ENCODE data around the gene TMEM80. TPM values are rescaled to one million over a fixed set of nuclear protein-coding genes. Genes with fewer than 3 reads are reported as not detected.

The TMEM80 gene
- total and polyA plus RNA-seq, 2 of the 4 experiments (the other 2 are of a cell fraction), result 5.6 to 21.7 TPM

DNA sequence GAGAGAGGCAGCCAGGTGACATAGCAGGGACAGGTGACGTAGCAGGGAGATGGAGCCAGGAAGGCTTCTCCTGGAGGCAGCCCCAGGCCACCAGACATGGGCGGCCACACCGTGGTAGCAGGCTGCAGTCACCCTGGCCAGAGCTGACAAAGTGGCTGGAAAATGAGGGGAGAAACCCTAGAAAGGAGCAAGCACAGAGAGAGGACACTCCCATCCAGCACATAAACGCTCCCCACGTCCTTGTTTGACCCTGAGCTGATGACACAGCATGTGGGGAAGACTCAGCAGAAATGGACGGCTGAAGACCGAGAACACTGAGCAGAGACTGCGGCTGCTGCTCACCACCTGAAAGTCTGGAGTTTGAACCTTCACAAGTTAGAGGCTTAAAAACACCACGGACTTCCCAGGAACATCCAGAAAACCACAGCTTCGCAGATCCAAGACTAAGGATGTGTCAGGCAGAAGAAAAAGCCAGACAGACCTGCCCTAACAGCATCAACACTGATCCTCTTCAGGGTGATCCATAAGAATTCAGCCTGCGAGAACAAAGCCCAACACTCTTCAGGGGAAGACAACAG, 29.8 kb upstream of the TMEM80 start:
- Histone ChIP-seq H4K8ac (ENCODE audit: low read depth in 2 of 2, low read length in 2 of 2) (0 out of 4 replicates have a peak overlapping the region, but pooled peaks of 1 of the 2 experiments have one; percentile 17), H3K23ac (ENCODE audit: low read depth, low read length) (0 out of 2 replicates have a peak overlapping the region, but pooled peaks have one; percentile 25), H3K9me3 (ENCODE audit: control insufficient read depth, insufficient read depth, low read length) (no peaks in the 10 kb centered on the region), H4K5ac (ENCODE audit: low read depth, low read length) (no peak overlapping the region), H2BK5ac (ENCODE audit: low read depth, low read length, poor library complexity, severe bottlenecking) (no peak overlapping the region), H3K27ac (ENCODE audit: insufficient read depth, low read length) (peak overlapping the region; percentile 20; the same call in 1 of the 2 replicates), H2BK15ac (ENCODE audit: low read depth, low read length) (no peak overlapping the region), H2AK5ac (ENCODE audit: low read depth, low read length) (no peak overlapping the region), H3K4me1 (ENCODE audit: control insufficient read depth, insufficient read depth, low read length) (peaks cover 5% of the 10 kb centered on the region; the same call in 1 of the 2 replicates), H3K9me1 (ENCODE audit: insufficient read depth, low read length) (no peaks in the 10 kb centered on the region), H2BK120ac (ENCODE audit: low read depth, low read length) (no peak overlapping the region), H3K9ac (ENCODE audit: low read depth, low read length) (no peak overlapping the region), H3K4me3 (ENCODE audit: insufficient read depth, low read depth, low read length) (no peak overlapping the region), H3K4ac (ENCODE audit: low read depth, low read length) (no peak overlapping the region), H3K4me2 (ENCODE audit: low read depth, low read length) (no peak overlapping the region), H2AK9ac (replicated peaks; ENCODE audit: low read depth, low read length, poor library complexity) (peak overlapping the region; percentile 39), H4K91ac (ENCODE audit: insufficient read depth, low read depth, low read length) (no peak overlapping the region), H3K79me1 (ENCODE audit: low read depth in 1 of 2, low read length in 2 of 2) (peaks cover 13 to 23% of the 10 kb centered on the region in 2 experiments; a peak in 3 of 4 replicates), H4K20me1 (ENCODE audit: insufficient read depth, low read length) (peaks cover 7% of the 10 kb centered on the region), H3K56ac (ENCODE audit: extremely low read depth, insufficient read depth, low read length) (no peak overlapping the region), H3K36me3 (ENCODE audit: control insufficient read depth, insufficient read depth, low read length) (peaks cover 20% of the 10 kb centered on the region), H2AFZ (replicated peaks; ENCODE audit: low read length, poor library complexity) (no peak overlapping the region), H2BK20ac (ENCODE audit: low read depth, low read length) (no peak overlapping the region), H3K18ac (ENCODE audit: low read depth, low read length) (no peak overlapping the region), H3K14ac (replicated peaks; ENCODE audit: low read depth, low read length) (no peak overlapping the region), H3K27me3 (ENCODE audit: control insufficient read depth, insufficient read depth, low read length) (no peaks in the 10 kb centered on the region)
- WGBS, 2 experiments (ENCODE audit: extremely low coverage in 2 of 2, insufficient read length in 1 of 2), result 90% methylated on average over 5 of the region's 11 CpGs; no CpG with 5 or more reads in 1 of the 2 experiments
- ChIA-PET POLR2A (ENCODE audit: unreplicated experiment) (interaction anchor here (0.6 kb wide), 1 partner anchor 15 kb away, joined by 4 read pairs; no protein-coding TSS in a partner anchor), CTCF (no interaction called here)
- no peak for TF ChIP-seq FOS (IDR thresholded peaks at IDR 0.05; ENCODE audit: low read depth, low read length)
- TF ChIP-seq NFE2L2 (IDR thresholded peaks at IDR 0.05; ENCODE audit: low read depth, low read length), result peak; percentile 40; the same call in 1 of the 2 replicates
- in situ Hi-C loops (cut with MboI; ENCODE audit: low sequenced_read_pairs) (no loop called here), dilution Hi-C loops (cut with HindIII; ENCODE audit: low sequenced_read_pairs, unreplicated experiment) (no loop called here), intact Hi-C loops (cut with micrococcal nuclease) (no loop called here)
- DNase-seq (peak; percentile 29), ATAC-seq (ENCODE audit: low read depth) (peak; percentile 52; the same call in 1 of the 2 replicates)
- BruUV-seq (replicated peaks), result no TSS peak
